Measurements from ENCODE around the gene REPS1.

GRCh38 chr6:139028215-139028657 lies 40.2 kb upstream of the REPS1 start:
- TF ChIP-seq CTCF (IDR thresholded peaks at IDR 0.05), result no peak
- TF ChIP-seq POLR2A (IDR thresholded peaks at IDR 0.05), result no peak
